ENCODE results near the gene DPEP2NB. TPM values are rescaled to one million over a fixed set of nuclear protein-coding genes. Genes with fewer than 3 reads are reported as not detected.
"Not testable (repeated sequence)": the region's sequence is repeated elsewhere in the genome, so short reads cannot be mapped to it uniquely, and the experiment has no call there.

Gene DPEP2NB
- total and polyA plus RNA-seq, 8 donors: not detected

DNA sequence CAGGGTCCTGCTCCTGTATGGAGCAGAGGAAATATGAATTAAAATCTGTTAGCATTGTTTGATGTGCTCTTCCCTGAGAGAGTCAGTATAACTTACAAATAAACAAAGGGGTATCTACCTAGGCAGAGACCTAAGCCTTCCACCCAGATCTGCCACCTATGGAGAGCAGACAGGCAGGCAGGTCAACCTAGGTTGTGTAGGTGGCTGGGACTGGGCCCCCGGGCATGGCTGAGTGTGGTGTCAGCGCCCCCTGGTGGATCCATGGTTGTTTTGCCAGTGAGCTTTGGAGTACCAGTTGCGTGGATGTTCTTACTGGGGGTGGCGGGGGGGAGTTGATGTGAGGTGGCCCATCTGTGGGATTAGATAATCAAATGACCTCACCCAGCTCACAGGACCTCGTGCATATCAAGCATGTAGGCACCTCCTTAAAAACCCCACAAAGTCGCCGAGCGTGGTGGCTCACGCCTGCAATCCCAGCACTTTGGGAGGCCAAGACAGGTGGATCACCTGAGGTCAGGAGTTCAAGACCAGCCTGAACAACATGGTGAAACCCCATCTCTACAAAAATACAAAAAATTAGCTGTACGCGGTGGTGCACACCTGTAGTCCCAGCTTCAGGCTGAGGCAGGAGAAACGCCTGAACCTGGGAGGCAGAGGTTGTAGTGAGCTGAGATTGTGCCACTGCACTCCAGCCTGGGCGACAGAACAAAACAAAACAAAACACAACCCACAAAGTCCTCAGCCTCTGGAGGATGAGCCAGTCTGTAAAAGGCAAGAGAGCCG, 25.0 kb upstream of the DPEP2NB start:
- Histone ChIP-seq H3K36me3 (peaks cover 0 to 20% of the 10 kb centered on the region in 2 donors), H3K27ac (peak overlapping the region in 1 of 2 donors; percentile 83), H3K27me3 (no peaks in the 10 kb centered on the region), H3K9me3 (no peaks in the 10 kb centered on the region), H3K4me3 (no peak overlapping the region), H3K4me1 (peaks cover 0 to 62% of the 10 kb centered on the region in 2 donors)
- ATAC-seq: peak; percentile 100
- TF ChIP-seq, protein P1, sequence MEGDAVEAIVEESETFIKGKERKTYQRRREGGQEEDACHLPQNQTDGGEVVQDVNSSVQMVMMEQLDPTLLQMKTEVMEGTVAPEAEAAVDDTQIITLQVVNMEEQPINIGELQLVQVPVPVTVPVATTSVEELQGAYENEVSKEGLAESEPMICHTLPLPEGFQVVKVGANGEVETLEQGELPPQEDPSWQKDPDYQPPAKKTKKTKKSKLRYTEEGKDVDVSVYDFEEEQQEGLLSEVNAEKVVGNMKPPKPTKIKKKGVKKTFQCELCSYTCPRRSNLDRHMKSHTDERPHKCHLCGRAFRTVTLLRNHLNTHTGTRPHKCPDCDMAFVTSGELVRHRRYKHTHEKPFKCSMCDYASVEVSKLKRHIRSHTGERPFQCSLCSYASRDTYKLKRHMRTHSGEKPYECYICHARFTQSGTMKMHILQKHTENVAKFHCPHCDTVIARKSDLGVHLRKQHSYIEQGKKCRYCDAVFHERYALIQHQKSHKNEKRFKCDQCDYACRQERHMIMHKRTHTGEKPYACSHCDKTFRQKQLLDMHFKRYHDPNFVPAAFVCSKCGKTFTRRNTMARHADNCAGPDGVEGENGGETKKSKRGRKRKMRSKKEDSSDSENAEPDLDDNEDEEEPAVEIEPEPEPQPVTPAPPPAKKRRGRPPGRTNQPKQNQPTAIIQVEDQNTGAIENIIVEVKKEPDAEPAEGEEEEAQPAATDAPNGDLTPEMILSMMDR (IDR thresholded peaks at IDR 0.05): peak; percentile 80 to 92
- intact Hi-C loops (cut with DNase I): loop anchor here in 1 of 2 donors (10.0 kb wide), 1 partner anchor 56 kb away; the partner anchor contains the start of gene DPEP3
- peak; percentile 33 to 96 (median 78) for DNase-seq

- peaks cover 0 to 14% of the 10 kb centered on the region in 2 donors for H3K36me3 ChIP-seq
- no peak for DNase-seq
- no peak overlapping the region for H3K4me3 ChIP-seq
- intact Hi-C loops (cut with DNase I): no loop called here
- H3K9me3 ChIP-seq: no peaks in the 10 kb centered on the region
- no peaks in the 10 kb centered on the region for H3K27me3 ChIP-seq
- peak overlapping the region; percentile 42 to 83 for H3K27ac ChIP-seq
- H3K4me1 ChIP-seq: peaks cover 0 to 62% of the 10 kb centered on the region in 2 donors
- TF ChIP-seq, protein P1 (IDR thresholded peaks at IDR 0.05): no peak
- ATAC-seq: no peak
These were observed 22.3 kb upstream of the DPEP2NB start for GRCh38 chr16:68037841-68038597.

GRCh38 chr16:68035227-68035626, 19.5 kb upstream of the DPEP2NB start:
- DNase-seq (no peak), ATAC-seq (no peak)
- Histone ChIP-seq H3K27ac (no peak overlapping the region), H3K4me3 (no peak overlapping the region), H3K36me3 (peaks cover 0 to 13% of the 10 kb centered on the region in 2 donors), H3K4me1 (peaks cover 0 to 46% of the 10 kb centered on the region in 2 donors), H3K27me3 (no peaks in the 10 kb centered on the region), H3K9me3 (no peaks in the 10 kb centered on the region)
- TF ChIP-seq, protein P1 (IDR thresholded peaks at IDR 0.05): no peak
- intact Hi-C loops (cut with DNase I): no loop called here

DNA sequence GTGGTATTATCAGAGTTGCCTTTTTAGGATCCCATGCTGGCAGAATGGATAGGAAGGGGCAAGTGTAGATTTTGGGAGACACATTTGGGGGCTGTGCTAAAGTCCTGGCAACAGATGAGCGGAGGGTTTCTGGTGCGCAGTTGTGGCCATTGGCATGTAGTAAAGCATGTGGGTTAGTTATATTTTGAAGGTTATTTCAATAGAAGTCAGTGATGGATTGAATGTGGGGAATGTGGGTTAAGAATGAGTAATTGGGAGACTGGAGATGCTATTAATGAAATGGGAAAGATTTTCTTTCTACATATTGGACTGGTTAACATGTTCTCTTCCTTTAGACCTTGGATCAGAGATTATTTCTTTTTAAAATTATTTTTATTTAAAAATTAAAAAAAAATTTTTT, 17.4 kb upstream of the DPEP2NB start:
- peaks cover 0 to 25% of the 10 kb centered on the region in 2 donors for H3K4me1 ChIP-seq
- no peaks in the 10 kb centered on the region for H3K9me3 ChIP-seq
- DNase-seq: no peak
- intact Hi-C loops (cut with DNase I): no loop called here
- TF ChIP-seq, protein P1 (IDR thresholded peaks at IDR 0.05): no peak
- H3K27ac ChIP-seq: no peak overlapping the region
- no peak overlapping the region for H3K4me3 ChIP-seq
- ATAC-seq: no peak
- peaks cover 0 to 9% of the 10 kb centered on the region in 2 donors for H3K36me3 ChIP-seq
- no peaks in the 10 kb centered on the region for H3K27me3 ChIP-seq

DNA sequence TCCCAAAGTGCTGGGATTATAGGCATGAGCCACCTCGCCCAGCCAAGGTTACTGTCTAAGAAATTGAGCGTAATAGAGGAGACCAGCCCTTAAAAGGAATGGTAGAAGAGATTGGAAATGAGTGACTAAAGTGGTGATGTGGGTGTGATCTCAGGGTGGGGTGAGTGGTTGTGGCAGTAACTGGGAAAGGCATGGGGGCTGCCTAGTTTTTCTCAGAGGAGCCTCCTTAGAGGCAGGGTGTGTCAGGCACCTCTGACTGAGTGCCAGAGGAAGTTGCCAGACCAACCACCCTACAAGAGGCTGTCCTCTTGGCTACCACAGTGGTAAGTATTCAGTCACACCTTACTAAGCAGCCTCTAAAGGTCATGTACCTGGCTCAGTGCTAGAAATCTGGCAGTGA, 16.2 kb upstream of the DPEP2NB start:
- peak; percentile 96 for ATAC-seq
- TF ChIP-seq, protein P1 (IDR thresholded peaks at IDR 0.05): no peak
- Histone ChIP-seq H3K27ac (peak overlapping the region; percentile 53 to 57), H3K4me3 (no peak overlapping the region), H3K4me1 (peaks cover 0 to 13% of the 10 kb centered on the region in 2 donors), H3K36me3 (peaks cover 0 to 21% of the 10 kb centered on the region in 2 donors), H3K9me3 (no peaks in the 10 kb centered on the region), H3K27me3 (no peaks in the 10 kb centered on the region)
- intact Hi-C loops (cut with DNase I): no loop called here
- peak in 1 of 4 donors; percentile 70 for DNase-seq

- H3K4me3 ChIP-seq; ATAC-seq; H3K9me3 ChIP-seq; H3K4me1 ChIP-seq; intact Hi-C loops (cut with DNase I); H3K27me3 ChIP-seq; DNase-seq; H3K27ac ChIP-seq: not testable (repeated sequence)
- H3K36me3 ChIP-seq: peaks cover 0 to 36% of the 10 kb centered on the region in 2 donors
These were observed 14.4 kb upstream of the DPEP2NB start for GRCh38 chr16:68030108-68030507.
